Astrocyte (in vitro differentiated cells and primary cell): Measurements from ENCODE around the gene RAB4A.

ENCODE experiments used
- CTCF ChIP-seq: IDR thresholded peaks from 2 replicates; pipeline ENCODE4 v1.5.1; 2011; ENCODE audit warnings: low read depth, mild to moderate bottlenecking, inconsistent platforms, low read length, moderate library complexity; ENCODE audit not compliant: insufficient read depth
- EZH2 ChIP-seq: IDR thresholded peaks from 2 replicates; pipeline ENCODE4 v1.6.1; 2012; ENCODE audit warnings: mild to moderate bottlenecking, low read length, inconsistent platforms; ENCODE audit not compliant: insufficient read depth

GRCh38 chr1:229344937-229345684 lies 74.2 kb downstream of the RAB4A start:
- no peak for TF ChIP-seq EZH2
- TF ChIP-seq CTCF, result no peak
